ENCODE data around the gene PIK3IP1. TPM values are rescaled to one million over a fixed set of nuclear protein-coding genes. Genes with fewer than 3 reads are reported as not detected.
A peak's percentile ranks its signal among the peaks of the same experiment; 100 is the strongest.

The PIK3IP1 gene
- total RNA-seq, 1 donor from 2014 or later = 12.4 TPM

GRCh38 chr22:31279821-31280505 lies 12.3 kb downstream of the PIK3IP1 start:
- no peaks in the 10 kb centered on the region for H3K27me3 Mint-ChIP-seq
- H3K4me1 Mint-ChIP-seq = peaks cover 57% of the 10 kb centered on the region
- H3K36me3 Mint-ChIP-seq (ENCODE audit: low read depth) = peaks cover 64% of the 10 kb centered on the region
- H3K9me3 Mint-ChIP-seq = no peaks in the 10 kb centered on the region
- intact Hi-C loops (cut with micrococcal nuclease) = loop anchor here (1.0 kb wide), 1 partner anchor 10 kb away; no protein-coding TSS in a partner anchor
- H3K4me3 Mint-ChIP-seq = peak overlapping the region; percentile 66
- H3K27ac Mint-ChIP-seq = peak overlapping the region; percentile 96
- DNase-seq = no peak

- Mint-ChIP-seq H3K4me1 (peaks cover 51% of the 10 kb centered on the region), H3K27me3 (no peaks in the 10 kb centered on the region), H3K9me3 (no peaks in the 10 kb centered on the region), H3K27ac (peak overlapping the region; percentile 96), H3K36me3 (ENCODE audit: low read depth) (peaks cover 66% of the 10 kb centered on the region), H3K4me3 (peak overlapping the region; percentile 66)
- DNase-seq = no peak
- intact Hi-C loops (cut with micrococcal nuclease) = loop anchor here (1.0 kb wide), 1 partner anchor 11 kb away; no protein-coding TSS in a partner anchor
These were observed 13.0 kb downstream of the PIK3IP1 start for GRCh38 chr22:31279327-31279669.

DNA sequence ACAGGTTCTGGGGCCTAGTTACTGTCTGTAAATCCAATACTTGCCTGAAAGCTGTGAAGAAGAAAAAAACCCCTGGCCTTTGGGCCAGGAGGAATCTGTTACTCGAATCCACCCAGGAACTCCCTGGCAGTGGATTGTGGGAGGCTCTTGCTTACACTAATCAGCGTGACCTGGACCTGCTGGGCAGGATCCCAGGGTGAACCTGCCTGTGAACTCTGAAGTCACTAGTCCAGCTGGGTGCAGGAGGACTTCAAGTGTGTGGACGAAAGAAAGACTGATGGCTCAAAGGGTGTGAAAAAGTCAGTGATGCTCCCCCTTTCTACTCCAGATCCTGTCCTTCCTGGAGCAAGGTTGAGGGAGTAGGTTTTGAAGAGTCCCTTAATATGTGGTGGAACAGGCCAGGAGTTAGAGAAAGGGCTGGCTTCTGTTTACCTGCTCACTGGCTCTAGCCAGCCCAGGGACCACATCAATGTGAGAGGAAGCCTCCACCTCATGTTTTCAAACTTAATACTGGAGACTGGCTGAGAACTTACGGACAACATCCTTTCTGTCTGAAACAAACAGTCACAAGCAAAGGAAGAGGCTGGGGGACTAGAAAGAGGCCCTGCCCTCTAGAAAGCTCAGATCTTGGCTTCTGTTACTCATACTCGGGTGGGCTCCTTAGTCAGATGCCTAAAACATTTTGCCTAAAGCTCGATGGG lies 13.5 kb downstream of the PIK3IP1 start:
- Mint-ChIP-seq H3K27me3 (no peaks in the 10 kb centered on the region), H3K4me3 (peak overlapping the region; percentile 66), H3K36me3 (ENCODE audit: low read depth) (peaks cover 69% of the 10 kb centered on the region), H3K27ac (peak overlapping the region; percentile 96), H3K9me3 (no peaks in the 10 kb centered on the region), H3K4me1 (peaks cover 48% of the 10 kb centered on the region)
- intact Hi-C loops (cut with micrococcal nuclease) = loop anchor here (1.0 kb wide), 1 partner anchor 12 kb away; no protein-coding TSS in a partner anchor
- peak; percentile 85 for DNase-seq

DNA sequence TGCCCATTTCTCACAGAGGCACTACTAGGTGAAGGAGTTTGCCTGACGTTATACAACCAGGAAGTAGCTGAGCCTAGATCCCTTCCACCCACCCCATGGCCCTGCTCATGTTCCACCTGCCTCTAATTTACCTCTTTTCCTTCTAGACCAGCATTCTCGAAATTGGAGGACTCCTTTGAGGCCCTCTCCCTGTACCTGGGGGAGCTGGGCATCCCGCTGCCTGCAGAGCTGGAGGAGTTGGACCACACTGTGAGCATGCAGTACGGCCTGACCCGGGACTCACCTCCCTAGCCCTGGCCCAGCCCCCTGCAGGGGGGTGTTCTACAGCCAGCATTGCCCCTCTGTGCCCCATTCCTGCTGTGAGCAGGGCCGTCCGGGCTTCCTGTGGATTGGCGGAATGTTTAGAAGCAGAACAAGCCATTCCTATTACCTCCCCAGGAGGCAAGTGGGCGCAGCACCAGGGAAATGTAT lies 14.1 kb downstream of the PIK3IP1 start:
- peak overlapping the region; percentile 66 for H3K4me3 Mint-ChIP-seq
- H3K36me3 Mint-ChIP-seq (ENCODE audit: low read depth) = peaks cover 65% of the 10 kb centered on the region
- intact Hi-C loops (cut with micrococcal nuclease) = no loop called here

DNA sequence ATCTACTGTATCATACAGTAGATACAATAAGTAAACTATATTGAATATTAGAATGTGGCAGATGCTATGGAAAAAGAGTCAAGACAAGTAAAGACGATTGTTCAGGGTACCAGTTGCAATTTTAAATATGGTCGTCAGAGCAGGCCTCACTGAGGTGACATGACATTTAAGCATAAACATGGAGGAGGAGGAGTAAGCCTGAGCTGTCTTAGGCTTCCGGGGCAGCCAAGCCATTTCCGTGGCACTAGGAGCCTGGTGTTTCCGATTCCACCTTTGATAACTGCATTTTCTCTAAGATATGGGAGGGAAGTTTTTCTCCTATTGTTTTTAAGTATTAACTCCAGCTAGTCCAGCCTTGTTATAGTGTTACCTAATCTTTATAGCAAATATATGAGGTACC lies 14.5 kb downstream of the PIK3IP1 start:
- Mint-ChIP-seq H3K4me3 (peak overlapping the region; percentile 66), H3K27ac (peak overlapping the region; percentile 96), H3K4me1 (peaks cover 41% of the 10 kb centered on the region), H3K9me3 (no peaks in the 10 kb centered on the region), H3K36me3 (ENCODE audit: low read depth) (peaks cover 64% of the 10 kb centered on the region), H3K27me3 (no peaks in the 10 kb centered on the region)
- DNase-seq = no peak
- intact Hi-C loops (cut with micrococcal nuclease) = no loop called here

More for the DNA sequence above, 14.1 kb downstream of the PIK3IP1 start:
- peaks cover 44% of the 10 kb centered on the region for H3K4me1 Mint-ChIP-seq
- DNase-seq = no peak
- H3K9me3 Mint-ChIP-seq = no peaks in the 10 kb centered on the region
- H3K27me3 Mint-ChIP-seq = no peaks in the 10 kb centered on the region
- H3K27ac Mint-ChIP-seq = peak overlapping the region; percentile 96

DNA sequence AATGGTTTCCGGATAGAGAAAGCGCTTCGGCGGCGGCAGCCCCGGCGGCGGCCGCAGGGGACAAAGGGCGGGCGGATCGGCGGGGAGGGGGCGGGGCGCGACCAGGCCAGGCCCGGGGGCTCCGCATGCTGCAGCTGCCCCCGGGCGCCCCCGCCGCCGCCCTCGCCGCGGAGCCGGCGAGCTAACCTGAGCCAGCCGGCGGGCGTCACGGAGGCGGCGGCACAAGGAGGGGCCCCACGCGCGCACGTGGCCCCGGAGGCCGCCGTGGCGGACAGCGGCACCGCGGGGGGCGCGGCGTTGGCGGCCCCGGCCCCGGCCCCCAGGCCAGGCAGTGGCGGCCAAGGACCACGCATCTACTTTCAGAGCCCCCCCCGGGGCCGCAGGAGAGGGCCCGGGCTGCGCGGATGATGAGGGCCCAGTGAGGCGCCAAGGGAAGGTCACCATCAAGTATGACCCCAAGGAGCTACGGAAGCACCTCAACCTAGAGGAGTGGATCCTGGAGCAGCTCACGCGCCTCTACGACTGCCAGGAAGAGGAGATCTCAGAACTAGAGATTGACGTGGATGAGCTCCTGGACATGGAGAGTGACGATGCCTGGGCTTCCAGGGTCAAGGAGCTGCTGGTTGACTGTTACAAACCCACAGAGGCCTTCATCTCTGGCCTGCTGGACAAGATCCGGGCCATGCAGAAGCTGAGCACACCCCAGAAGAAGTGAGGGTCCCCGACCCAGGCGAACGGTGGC lies 15.7 kb downstream of the PIK3IP1 start:
- DNase-seq = no peak
- Mint-ChIP-seq H3K27me3 (no peaks in the 10 kb centered on the region), H3K4me3 (no peak overlapping the region), H3K9me3 (no peaks in the 10 kb centered on the region), H3K36me3 (ENCODE audit: low read depth) (peaks cover 59% of the 10 kb centered on the region), H3K4me1 (peaks cover 39% of the 10 kb centered on the region), H3K27ac (no peak overlapping the region)
- intact Hi-C loops (cut with micrococcal nuclease) = no loop called here

DNA sequence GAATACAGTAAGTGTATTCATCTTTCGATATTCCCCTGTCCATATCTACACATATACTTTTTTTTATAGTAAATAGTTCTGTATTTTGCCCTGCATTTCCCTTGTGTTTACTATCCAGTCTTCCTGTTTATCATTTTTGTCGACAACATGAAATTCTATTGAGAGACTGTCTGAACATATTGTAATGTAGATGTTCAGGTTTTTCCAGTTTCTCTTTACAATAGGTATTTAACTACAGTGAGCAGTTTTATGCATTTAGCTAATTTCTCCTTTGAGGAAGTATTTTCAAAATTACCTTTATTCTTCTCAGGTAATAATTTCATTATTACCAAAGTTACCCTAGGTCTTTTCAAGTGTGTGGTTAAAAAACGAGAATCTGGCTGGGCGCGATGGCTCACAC lies 16.7 kb downstream of the PIK3IP1 start:
- intact Hi-C loops (cut with micrococcal nuclease) = no loop called here
- Mint-ChIP-seq H3K27ac (no peak overlapping the region), H3K27me3 (no peaks in the 10 kb centered on the region), H3K9me3 (no peaks in the 10 kb centered on the region), H3K36me3 (ENCODE audit: low read depth) (peaks cover 50% of the 10 kb centered on the region), H3K4me3 (no peak overlapping the region), H3K4me1 (peaks cover 32% of the 10 kb centered on the region)
- DNase-seq = no peak

- H3K27ac Mint-ChIP-seq = peak overlapping the region; percentile 20
- no peaks in the 10 kb centered on the region for H3K9me3 Mint-ChIP-seq
- peaks cover 32% of the 10 kb centered on the region for H3K4me1 Mint-ChIP-seq
- no peak overlapping the region for H3K4me3 Mint-ChIP-seq
- intact Hi-C loops (cut with micrococcal nuclease) = no loop called here
- no peaks in the 10 kb centered on the region for H3K27me3 Mint-ChIP-seq
- peaks cover 50% of the 10 kb centered on the region for H3K36me3 Mint-ChIP-seq (ENCODE audit: low read depth)
- no peak for DNase-seq
These were observed 17.3 kb downstream of the PIK3IP1 start for GRCh38 chr22:31275018-31275417.

- H3K4me1 Mint-ChIP-seq = peaks cover 25% of the 10 kb centered on the region
- DNase-seq = no peak
- no peak overlapping the region for H3K27ac Mint-ChIP-seq
- H3K9me3 Mint-ChIP-seq = no peaks in the 10 kb centered on the region
- no peaks in the 10 kb centered on the region for H3K27me3 Mint-ChIP-seq
- no peak overlapping the region for H3K4me3 Mint-ChIP-seq
- intact Hi-C loops (cut with micrococcal nuclease) = loop anchor here (5.0 kb wide), 1 partner anchor 38 kb away; no protein-coding TSS in a partner anchor
- H3K36me3 Mint-ChIP-seq (ENCODE audit: low read depth) = peaks cover 44% of the 10 kb centered on the region
These were observed 18.3 kb downstream of the PIK3IP1 start for GRCh38 chr22:31274017-31274416.

DNA sequence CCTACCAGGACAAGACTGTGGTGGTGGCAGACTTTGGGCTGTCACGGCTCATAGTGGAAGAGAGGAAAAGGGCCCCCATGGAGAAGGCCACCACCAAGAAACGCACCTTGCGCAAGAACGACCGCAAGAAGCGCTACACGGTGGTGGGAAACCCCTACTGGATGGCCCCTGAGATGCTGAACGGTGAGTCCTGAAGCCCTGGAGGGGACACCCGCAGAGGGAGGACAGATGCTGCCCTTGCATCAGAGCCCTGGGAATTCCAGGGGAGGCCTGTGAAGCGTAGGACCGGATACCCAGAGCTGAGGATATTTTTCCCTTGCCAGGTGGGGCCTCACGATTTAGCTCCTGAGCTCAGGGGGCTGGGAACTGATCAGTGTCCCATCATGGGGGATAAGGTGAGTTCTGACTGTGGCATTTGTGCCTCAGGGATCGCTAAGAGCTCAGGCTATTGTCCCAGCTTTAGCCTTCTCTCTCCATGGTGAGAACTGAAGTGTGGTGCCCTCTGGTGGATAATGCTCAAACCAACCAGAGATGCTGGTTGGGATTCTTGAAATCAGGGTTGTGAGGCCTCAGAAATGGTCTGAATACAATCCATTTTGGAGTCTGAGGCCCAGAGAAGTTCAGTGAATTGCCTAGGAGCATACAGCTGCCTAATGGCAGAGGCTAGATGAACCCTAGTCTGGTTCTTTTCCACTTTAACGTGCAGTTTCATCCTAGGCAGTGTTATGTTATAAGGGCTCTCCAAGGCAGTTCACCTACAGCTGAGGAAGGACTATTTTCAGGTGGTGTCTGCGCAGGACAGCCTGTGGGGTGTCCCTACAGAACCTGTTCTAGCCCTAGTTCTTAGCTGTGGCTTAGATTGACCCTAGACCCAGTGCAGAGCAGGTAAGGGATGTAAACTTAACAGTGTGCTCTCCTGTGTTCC lies 19.5 kb downstream of the PIK3IP1 start:
- peak; percentile 87 for DNase-seq
- intact Hi-C loops (cut with micrococcal nuclease) = loop anchor here (2.0 to 5.0 kb wide), 2 partner anchors 40 to 184 kb away; no protein-coding TSS in a partner anchor
- peaks cover 45% of the 10 kb centered on the region for H3K36me3 Mint-ChIP-seq (ENCODE audit: low read depth)
- H3K9me3 Mint-ChIP-seq = no peaks in the 10 kb centered on the region
- no peak overlapping the region for H3K4me3 Mint-ChIP-seq
- H3K27ac Mint-ChIP-seq = peak overlapping the region; percentile 48
- H3K27me3 Mint-ChIP-seq = no peaks in the 10 kb centered on the region
- H3K4me1 Mint-ChIP-seq = peaks cover 14% of the 10 kb centered on the region

DNA sequence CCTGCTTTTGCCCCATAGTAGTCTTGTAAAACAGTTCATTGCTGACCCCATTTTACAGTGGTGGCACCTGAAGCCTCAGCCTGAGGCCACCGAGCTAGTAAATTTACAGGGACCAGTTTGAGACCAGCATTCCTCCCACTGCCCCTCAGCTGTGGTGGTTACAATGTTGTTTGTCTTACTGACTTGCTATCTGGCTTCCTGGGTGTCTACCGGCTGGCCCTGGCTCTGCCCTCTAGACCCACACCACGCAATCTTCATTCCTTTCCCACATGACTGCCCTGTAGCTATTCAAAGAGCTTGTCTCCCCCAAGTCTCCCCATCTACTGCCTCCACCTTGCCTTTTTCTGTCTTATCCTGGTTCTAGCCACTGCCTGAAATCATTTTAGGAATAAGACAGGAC lies 20.8 kb downstream of the PIK3IP1 start:
- Mint-ChIP-seq H3K4me1 (peaks cover 12% of the 10 kb centered on the region), H3K27ac (peak overlapping the region; percentile 51), H3K36me3 (ENCODE audit: low read depth) (peaks cover 47% of the 10 kb centered on the region), H3K27me3 (no peaks in the 10 kb centered on the region), H3K4me3 (no peak overlapping the region), H3K9me3 (no peaks in the 10 kb centered on the region)
- intact Hi-C loops (cut with micrococcal nuclease) = loop anchor here (5.0 kb wide), 1 partner anchor 41 kb away; no protein-coding TSS in a partner anchor
- no peak for DNase-seq

- intact Hi-C loops (cut with micrococcal nuclease) = loop anchor here (5.0 kb wide), 1 partner anchor 41 kb away; no protein-coding TSS in a partner anchor
- Mint-ChIP-seq H3K36me3 (ENCODE audit: low read depth) (peaks cover 49% of the 10 kb centered on the region), H3K27ac (no peak overlapping the region)
These were observed 21.3 kb downstream of the PIK3IP1 start for GRCh38 chr22:31271026-31271425.

More at GRCh38 chr22:31271026-31271425, 21.3 kb downstream of the PIK3IP1 start:
- no peak for DNase-seq
- peaks cover 12% of the 10 kb centered on the region for H3K4me1 Mint-ChIP-seq
- H3K9me3 Mint-ChIP-seq = no peaks in the 10 kb centered on the region
- no peak overlapping the region for H3K4me3 Mint-ChIP-seq
- no peaks in the 10 kb centered on the region for H3K27me3 Mint-ChIP-seq
